ENCODE results near the gene CST7.

Gene CST7

GRCh38 chr20:25006431-25007167, 57.5 kb downstream of the CST7 start:
- no peak for DNase-seq

- no peak for DNase-seq
These were observed 58.6 kb downstream of the CST7 start for GRCh38 chr20:25007491-25008305.

GRCh38 chr20:25008388-25009217, 59.5 kb downstream of the CST7 start:
- no peak for DNase-seq

All from NCI-H2029 (cell line).